GM18511 (cell line): ENCODE measurements around the gene GRIA3.
"Not testable (repeated sequence)": the region's sequence is repeated elsewhere in the genome, so short reads cannot be mapped to it uniquely, and the experiment has no call there.

Experiments
- ATAC-seq: cut with Tn5 transposase; IDR thresholded peaks from one replicate; pipeline ENCODE4 v1.9.1; 2021; ENCODE audit warnings: mild to moderate bottlenecking, moderate library complexity; ENCODE audit not compliant: unreplicated experiment

The GRIA3 gene

GRCh38 chrX:123518791-123519190 is 334.7 kb downstream of the GRIA3 start:
- no peak for ATAC-seq

- ATAC-seq, result no peak
Observed at GRCh38 chrX:123525123-123525725, 341.1 kb downstream of the GRIA3 start.

GRCh38 chrX:123530726-123531125 is 346.6 kb downstream of the GRIA3 start:
- ATAC-seq, result not testable (repeated sequence)
